ENCODE measurements around the gene INCENP.

The INCENP gene

GRCh38 chr11:62152245-62153086 is 28.7 kb downstream of the INCENP start:
- FAIRE-seq, result no peak
- no peak for DNase-seq (ENCODE audit: insufficient read length, low spot score)
- no peak for TF ChIP-seq POLR2A (IDR thresholded peaks at IDR 0.05; ENCODE audit: low read depth, low read length)

DNA sequence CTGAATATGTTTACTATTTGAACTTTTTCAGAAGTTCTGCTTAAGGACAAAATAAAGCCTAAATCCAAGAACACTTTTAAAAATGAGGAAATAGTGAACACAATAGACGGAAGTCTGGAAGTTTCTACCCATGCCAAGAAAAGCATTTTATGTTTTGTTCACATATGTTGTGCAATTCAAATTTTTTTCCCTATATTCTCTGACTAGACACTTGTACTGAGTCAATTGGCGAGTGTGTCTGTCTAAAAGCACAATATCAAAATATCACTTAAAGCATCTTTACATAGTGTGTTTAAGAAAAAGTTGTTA is 29.2 kb downstream of the INCENP start:
- no peak for TF ChIP-seq POLR2A (IDR thresholded peaks at IDR 0.05; ENCODE audit: low read depth, low read length)
- DNase-seq (ENCODE audit: insufficient read length, low spot score), result no peak
- FAIRE-seq, result no peak

DNA sequence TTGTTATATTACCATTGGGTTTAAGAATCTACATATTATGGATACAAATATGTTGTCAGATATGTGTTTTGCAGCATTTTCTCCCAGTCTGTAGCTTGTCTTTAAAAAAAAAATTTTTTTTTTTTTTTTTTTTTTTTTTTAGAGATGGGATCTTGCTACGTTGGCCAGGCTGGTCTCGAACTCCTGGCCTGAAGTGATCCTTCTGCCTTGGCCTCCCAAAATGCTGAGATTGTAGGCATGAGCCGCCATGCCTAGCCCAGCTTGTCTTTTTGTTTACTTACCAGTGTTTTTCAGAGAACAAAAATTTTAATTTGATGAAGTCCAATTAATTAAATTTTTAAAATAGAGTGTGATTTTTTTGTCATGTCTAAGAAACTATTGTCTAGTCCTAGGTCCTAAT is 29.8 kb downstream of the INCENP start:
- FAIRE-seq (no peak), DNase-seq (ENCODE audit: insufficient read length, low spot score) (no peak)
- no peak for TF ChIP-seq POLR2A (IDR thresholded peaks at IDR 0.05; ENCODE audit: low read depth, low read length)

- FAIRE-seq (no peak), DNase-seq (ENCODE audit: insufficient read length, low spot score) (no peak)
- TF ChIP-seq POLR2A (IDR thresholded peaks at IDR 0.05; ENCODE audit: low read depth, low read length), result no peak
These were observed 33.8 kb downstream of the INCENP start for GRCh38 chr11:62157603-62158002.

GRCh38 chr11:62166371-62166770 is 42.6 kb downstream of the INCENP start:
- no peak for FAIRE-seq
- DNase-seq (ENCODE audit: insufficient read length, low spot score), result no peak
- TF ChIP-seq POLR2A (IDR thresholded peaks at IDR 0.05; ENCODE audit: low read depth, low read length), result no peak

- no peak for TF ChIP-seq POLR2A (IDR thresholded peaks at IDR 0.05; ENCODE audit: low read depth, low read length)
- DNase-seq (ENCODE audit: insufficient read length, low spot score), result no peak
- FAIRE-seq, result no peak
These were observed 45.6 kb downstream of the INCENP start for GRCh38 chr11:62169448-62169847.

- FAIRE-seq, result no peak
- DNase-seq (ENCODE audit: insufficient read length, low spot score), result no peak
- no peak for TF ChIP-seq POLR2A (IDR thresholded peaks at IDR 0.05; ENCODE audit: low read depth, low read length)
These were observed 46.1 kb downstream of the INCENP start for GRCh38 chr11:62169935-62170334.

- DNase-seq (ENCODE audit: insufficient read length, low spot score), result peak; percentile 42
- TF ChIP-seq POLR2A (IDR thresholded peaks at IDR 0.05; ENCODE audit: low read depth, low read length), result no peak
- FAIRE-seq, result peak; percentile 89
These were observed 47.5 kb downstream of the INCENP start for GRCh38 chr11:62171261-62171723.

DNA sequence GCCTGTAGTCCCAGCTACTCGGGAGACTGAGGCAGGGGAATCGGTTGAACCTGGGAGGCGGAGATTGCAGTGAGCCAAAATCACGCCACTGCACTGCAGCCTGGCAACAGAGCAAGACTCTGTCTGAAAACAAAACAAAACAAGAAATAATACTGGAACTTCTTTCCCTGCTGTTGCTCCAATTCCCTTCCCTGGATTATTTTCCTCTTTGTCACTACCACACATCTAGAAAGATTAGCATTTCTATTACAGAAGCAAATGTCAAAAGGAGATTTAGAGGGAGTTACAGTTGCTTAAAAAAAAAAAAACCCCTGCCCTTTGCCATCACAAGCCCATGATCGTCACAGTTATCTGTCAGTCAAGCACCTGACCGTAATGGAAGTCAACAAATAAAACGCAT is 48.5 kb downstream of the INCENP start:
- no peak for TF ChIP-seq POLR2A (IDR thresholded peaks at IDR 0.05; ENCODE audit: low read depth, low read length)
- DNase-seq (ENCODE audit: insufficient read length, low spot score), result no peak
- FAIRE-seq, result no peak

- FAIRE-seq, result no peak
- no peak for DNase-seq (ENCODE audit: insufficient read length, low spot score)
- TF ChIP-seq POLR2A (IDR thresholded peaks at IDR 0.05; ENCODE audit: low read depth, low read length), result no peak
These were observed 53.0 kb downstream of the INCENP start for GRCh38 chr11:62176766-62177165.

- no peak for FAIRE-seq
- DNase-seq (ENCODE audit: insufficient read length, low spot score), result no peak
These were observed 56.2 kb downstream of the INCENP start for GRCh38 chr11:62179995-62180394.

DNA sequence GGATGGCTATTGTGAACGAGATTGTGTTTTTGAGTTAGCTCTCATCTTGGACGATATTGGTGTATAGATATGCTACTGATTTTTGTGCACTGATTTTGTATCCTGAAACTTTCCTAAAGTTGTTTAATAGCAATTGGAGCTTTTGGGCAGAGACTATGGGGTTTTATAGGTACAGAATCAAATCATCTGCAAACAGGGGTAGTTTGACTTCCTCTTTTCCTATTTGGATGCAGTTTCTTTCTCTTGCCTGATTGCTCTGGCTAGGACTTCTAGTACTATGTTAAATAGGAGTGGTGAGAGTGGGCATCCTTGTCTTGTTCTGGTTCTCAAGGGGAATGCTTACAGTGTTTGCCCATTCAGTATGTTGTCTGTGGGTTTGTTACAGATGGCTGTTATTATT is 57.3 kb downstream of the INCENP start:
- no peak for FAIRE-seq
- TF ChIP-seq POLR2A (IDR thresholded peaks at IDR 0.05; ENCODE audit: low read depth, low read length), result no peak
- DNase-seq (ENCODE audit: insufficient read length, low spot score), result no peak

More at GRCh38 chr11:62179995-62180394, 56.2 kb downstream of the INCENP start:
- no peak for TF ChIP-seq POLR2A (IDR thresholded peaks at IDR 0.05; ENCODE audit: low read depth, low read length)

DNA sequence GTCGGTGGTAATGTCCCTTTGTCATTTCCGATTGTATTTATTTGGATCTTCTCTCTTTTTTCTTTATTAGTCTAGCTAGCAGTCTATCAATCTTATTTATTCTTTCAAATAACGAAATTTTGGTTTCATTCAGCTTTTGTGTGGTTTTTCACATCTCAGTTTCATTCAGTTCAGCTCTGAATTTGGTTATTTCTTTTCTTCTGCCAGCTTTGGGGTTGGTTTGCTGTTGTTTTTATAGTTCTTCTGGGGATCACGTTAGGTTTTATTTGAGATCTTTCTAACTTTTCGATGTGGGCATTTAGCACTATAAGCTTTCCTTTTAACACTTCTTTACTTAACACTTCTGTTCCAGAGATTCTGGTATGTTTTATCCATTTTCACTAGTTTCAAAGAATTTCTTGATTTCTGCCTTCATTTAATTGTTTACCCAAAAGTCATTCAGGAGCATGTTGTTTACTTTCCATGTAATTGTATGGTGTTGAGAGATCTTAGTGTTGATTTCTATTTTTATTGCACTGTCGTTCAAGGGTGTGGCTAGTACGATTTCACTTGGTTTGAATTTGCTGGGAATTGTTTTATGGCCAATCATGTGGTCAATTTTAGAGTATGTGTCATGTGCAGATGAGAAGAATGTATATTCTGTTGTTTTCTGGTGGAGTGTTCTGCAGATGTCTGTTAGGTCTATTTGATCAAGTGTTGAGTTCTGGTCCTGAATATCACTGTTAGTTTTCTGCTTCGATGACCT is 58.5 kb downstream of the INCENP start:
- DNase-seq (ENCODE audit: insufficient read length, low spot score), result no peak
- FAIRE-seq, result no peak
- TF ChIP-seq POLR2A (IDR thresholded peaks at IDR 0.05; ENCODE audit: low read depth, low read length), result no peak

GRCh38 chr11:62186195-62186594 is 62.4 kb downstream of the INCENP start:
- TF ChIP-seq POLR2A (IDR thresholded peaks at IDR 0.05; ENCODE audit: low read depth, low read length), result no peak
- DNase-seq (ENCODE audit: insufficient read length, low spot score) (no peak), FAIRE-seq (no peak)

DNA sequence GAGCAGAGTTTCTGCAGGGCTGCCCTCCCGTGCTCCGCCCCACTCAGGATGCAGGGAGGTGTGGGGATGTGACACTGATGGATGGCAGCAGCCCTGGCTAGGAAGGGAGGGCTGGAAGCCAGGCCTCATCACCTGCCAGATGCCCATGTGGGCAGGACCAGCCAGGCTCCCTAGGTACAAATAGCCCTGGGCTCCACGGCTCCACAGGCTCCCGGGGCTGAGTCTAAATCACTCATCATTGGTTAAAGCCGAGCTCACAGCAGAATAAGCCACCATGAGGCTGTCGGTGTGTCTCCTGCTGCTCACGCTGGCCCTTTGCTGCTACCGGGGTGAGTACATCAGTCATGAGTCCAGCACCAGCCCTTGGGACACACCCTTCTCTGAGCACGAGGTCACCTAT is 66.2 kb downstream of the INCENP start, which contains the start of gene SCGB1D1:
Gene SCGB1D1, plus strand, starts transcription at position 206 of the 400 bp plus-strand sequence. Its CDS starts 69 bp downstream, at position 275.
- no peak for FAIRE-seq

More for the DNA sequence above, 66.2 kb downstream of the INCENP start, which contains the start of gene SCGB1D1:
- no peak for TF ChIP-seq POLR2A (IDR thresholded peaks at IDR 0.05; ENCODE audit: low read depth, low read length)
- DNase-seq (ENCODE audit: insufficient read length, low spot score), result no peak

Data from H54 (cell line).